Measurements from ENCODE around the gene TDRD6.

GRCh38 chr6:46689657-46690056 is 2.0 kb downstream of the TDRD6 start:
- TF ChIP-seq ELF1 (IDR thresholded peaks at IDR 0.05) = no peak
- no peak for TF ChIP-seq CTCF (IDR thresholded peaks at IDR 0.05)
- TF ChIP-seq GABPA (IDR thresholded peaks at IDR 0.05; ENCODE audit: low read depth) = no peak
- no peak for TF ChIP-seq EP300 (IDR thresholded peaks at IDR 0.05; ENCODE audit: borderline replicate concordance in 1 of 2, low read depth in 1 of 2, low read length in 1 of 2)

Data from SK-N-SH (cell line).